HG03066 (cell line): Measurements from ENCODE around the gene HES4.
A peak's percentile ranks its signal among the peaks of the same experiment; 100 is the strongest.

Source experiments
- ATAC-seq: cut with Tn5 transposase; IDR thresholded peaks from one replicate; pipeline ENCODE4 v1.9.1; 2021; ENCODE audit warnings: low read depth; ENCODE audit not compliant: unreplicated experiment

The HES4 gene

GRCh38 chr1:969260-969855, 30.5 kb downstream of the HES4 start:
- no peak for ATAC-seq

- ATAC-seq = no peak
These were observed 32.2 kb downstream of the HES4 start for GRCh38 chr1:967466-968343.

GRCh38 chr1:966704-967300, 33.1 kb downstream of the HES4 start:
- peak; percentile 76 for ATAC-seq

- ATAC-seq = no peak
These were observed 33.7 kb downstream of the HES4 start, which contains the start of gene PLEKHN1 for GRCh38 chr1:966135-966703. PLEKHN1 (plus strand) TSS chr1:966482; CDS start chr1:966532, 50 bp downstream.

GRCh38 chr1:965526-966134, 34.3 kb downstream of the HES4 start:
- ATAC-seq = no peak

- no peak for ATAC-seq
These were observed 35.0 kb downstream of the HES4 start for GRCh38 chr1:964691-965525.

GRCh38 chr1:963746-964525, 36.0 kb downstream of the HES4 start:
- no peak for ATAC-seq

GRCh38 chr1:963301-963651, 36.6 kb downstream of the HES4 start:
- no peak for ATAC-seq

GRCh38 chr1:962381-963300, 37.3 kb downstream of the HES4 start:
- ATAC-seq = no peak

GRCh38 chr1:961132-961669, 38.7 kb downstream of the HES4 start:
- ATAC-seq = no peak

GRCh38 chr1:960363-961131, 39.4 kb downstream of the HES4 start, which contains the start of gene KLHL17:
KLHL17 (plus strand) TSS chr1:960584; CDS start chr1:960694, 110 bp downstream.
- peak; percentile 40 for ATAC-seq

GRCh38 chr1:959731-960362, 40.0 kb downstream of the HES4 start:
- no peak for ATAC-seq

GRCh38 chr1:958823-959730, 40.8 kb downstream of the HES4 start, which contains the start of gene NOC2L:
NOC2L (minus strand) TSS chr1:959256; CDS start chr1:959240, 16 bp downstream.
- peak; percentile 62 for ATAC-seq

GRCh38 chr1:956636-957035, 43.3 kb downstream of the HES4 start:
- no peak for ATAC-seq

GRCh38 chr1:955474-955873, 44.4 kb downstream of the HES4 start:
- ATAC-seq = no peak
